ENCODE measurements around the gene SCAMP2.

The SCAMP2 gene

GRCh38 chr15:74801311-74801997, 71.7 kb downstream of the SCAMP2 start:
- Histone ChIP-seq H3K27ac (ENCODE audit: low read depth, low read length) (no peak overlapping the region), H3K9ac (ENCODE audit: low read depth, low read length) (no peak overlapping the region), H3K4me1 (ENCODE audit: insufficient read depth, low read length) (no peaks in the 10 kb centered on the region; the same call in 1 of the 2 replicates), H3K9me3 (ENCODE audit: insufficient read depth, low read depth, low read length) (no peaks in the 10 kb centered on the region), H3K27me3 (ENCODE audit: insufficient read depth, low read length) (no peaks in the 10 kb centered on the region), H3K36me3 (ENCODE audit: insufficient read depth, low read length) (peaks cover 35% of the 10 kb centered on the region), H3K4me3 (ENCODE audit: low read length) (no peak overlapping the region)
- 93% methylated on average over 18 of the region's 18 CpGs for WGBS

GRCh38 chr15:74800559-74801094, 72.5 kb downstream of the SCAMP2 start:
- H3K36me3 ChIP-seq (ENCODE audit: insufficient read depth, low read length) = peaks cover 35% of the 10 kb centered on the region
- H3K4me3 ChIP-seq (ENCODE audit: low read length) = no peak overlapping the region
- H3K9ac ChIP-seq (ENCODE audit: low read depth, low read length) = no peak overlapping the region
- H3K27ac ChIP-seq (ENCODE audit: low read depth, low read length) = no peak overlapping the region
- 89% methylated on average over 20 of the region's 20 CpGs for whole genome bisulfite sequencing
- H3K4me1 ChIP-seq (ENCODE audit: insufficient read depth, low read length) = no peaks in the 10 kb centered on the region; the same call in 1 of the 2 replicates
- H3K27me3 ChIP-seq (ENCODE audit: insufficient read depth, low read length) = no peaks in the 10 kb centered on the region
- no peaks in the 10 kb centered on the region for H3K9me3 ChIP-seq (ENCODE audit: insufficient read depth, low read depth, low read length)

- H3K27ac ChIP-seq (ENCODE audit: low read depth, low read length) = no peak overlapping the region
- H3K36me3 ChIP-seq (ENCODE audit: insufficient read depth, low read length) = peaks cover 35% of the 10 kb centered on the region
- WGBS = 68% methylated on average over 18 of the region's 18 CpGs
- H3K9me3 ChIP-seq (ENCODE audit: insufficient read depth, low read depth, low read length) = no peaks in the 10 kb centered on the region
- H3K4me3 ChIP-seq (ENCODE audit: low read length) = no peak overlapping the region
- H3K4me1 ChIP-seq (ENCODE audit: insufficient read depth, low read length) = no peaks in the 10 kb centered on the region; the same call in 1 of the 2 replicates
- no peak overlapping the region for H3K9ac ChIP-seq (ENCODE audit: low read depth, low read length)
- no peaks in the 10 kb centered on the region for H3K27me3 ChIP-seq (ENCODE audit: insufficient read depth, low read length)
Measured at GRCh38 chr15:74799856-74800558, 73.2 kb downstream of the SCAMP2 start.

- no peaks in the 10 kb centered on the region for H3K9me3 ChIP-seq (ENCODE audit: insufficient read depth, low read depth, low read length)
- H3K4me3 ChIP-seq (ENCODE audit: low read length) = no peak overlapping the region
- H3K27ac ChIP-seq (ENCODE audit: low read depth, low read length) = no peak overlapping the region
- WGBS = 94% methylated on average over 16 of the region's 16 CpGs
- no peaks in the 10 kb centered on the region for H3K27me3 ChIP-seq (ENCODE audit: insufficient read depth, low read length)
- peaks cover 35% of the 10 kb centered on the region for H3K36me3 ChIP-seq (ENCODE audit: insufficient read depth, low read length)
- H3K9ac ChIP-seq (ENCODE audit: low read depth, low read length) = no peak overlapping the region
- no peaks in the 10 kb centered on the region; the same call in 1 of the 2 replicates for H3K4me1 ChIP-seq (ENCODE audit: insufficient read depth, low read length)
Measured at GRCh38 chr15:74799255-74799855, 73.8 kb downstream of the SCAMP2 start.

- H3K9me3 ChIP-seq (ENCODE audit: insufficient read depth, low read depth, low read length) = no peaks in the 10 kb centered on the region
- H3K4me1 ChIP-seq (ENCODE audit: insufficient read depth, low read length) = no peaks in the 10 kb centered on the region; the same call in 1 of the 2 replicates
- no peak overlapping the region for H3K4me3 ChIP-seq (ENCODE audit: low read length)
- H3K9ac ChIP-seq (ENCODE audit: low read depth, low read length) = no peak overlapping the region
- H3K27ac ChIP-seq (ENCODE audit: low read depth, low read length) = no peak overlapping the region
- H3K36me3 ChIP-seq (ENCODE audit: insufficient read depth, low read length) = peaks cover 29% of the 10 kb centered on the region
- no peaks in the 10 kb centered on the region for H3K27me3 ChIP-seq (ENCODE audit: insufficient read depth, low read length)
- 93% methylated on average over 25 of the region's 25 CpGs for WGBS
Measured at GRCh38 chr15:74798388-74799254, 74.5 kb downstream of the SCAMP2 start.

GRCh38 chr15:74795966-74796625, 77.1 kb downstream of the SCAMP2 start:
- Histone ChIP-seq H3K27me3 (ENCODE audit: insufficient read depth, low read length) (no peaks in the 10 kb centered on the region), H3K4me3 (ENCODE audit: low read length) (no peak overlapping the region), H3K9me3 (ENCODE audit: insufficient read depth, low read depth, low read length) (no peaks in the 10 kb centered on the region), H3K9ac (ENCODE audit: low read depth, low read length) (no peak overlapping the region), H3K36me3 (ENCODE audit: insufficient read depth, low read length) (peaks cover 4% of the 10 kb centered on the region), H3K27ac (ENCODE audit: low read depth, low read length) (no peak overlapping the region), H3K4me1 (ENCODE audit: insufficient read depth, low read length) (no peaks in the 10 kb centered on the region; the same call in 1 of the 2 replicates)
- WGBS = 97% methylated on average over 14 of the region's 14 CpGs

GRCh38 chr15:74794970-74795349, 78.2 kb downstream of the SCAMP2 start:
- Histone ChIP-seq H3K4me3 (ENCODE audit: low read length) (no peak overlapping the region), H3K27me3 (ENCODE audit: insufficient read depth, low read length) (no peaks in the 10 kb centered on the region), H3K9me3 (ENCODE audit: insufficient read depth, low read depth, low read length) (no peaks in the 10 kb centered on the region), H3K27ac (ENCODE audit: low read depth, low read length) (no peak overlapping the region), H3K36me3 (ENCODE audit: insufficient read depth, low read length) (no peaks in the 10 kb centered on the region), H3K4me1 (ENCODE audit: insufficient read depth, low read length) (no peaks in the 10 kb centered on the region; the same call in 1 of the 2 replicates), H3K9ac (ENCODE audit: low read depth, low read length) (no peak overlapping the region)
- WGBS = 90% methylated on average over 7 of the region's 9 CpGs

GRCh38 chr15:74794248-74794969, 78.8 kb downstream of the SCAMP2 start:
- 91% methylated on average over 6 of the region's 9 CpGs for WGBS
- Histone ChIP-seq H3K4me1 (ENCODE audit: insufficient read depth, low read length) (peaks cover 2% of the 10 kb centered on the region; the same call in 1 of the 2 replicates), H3K9me3 (ENCODE audit: insufficient read depth, low read depth, low read length) (no peaks in the 10 kb centered on the region), H3K4me3 (ENCODE audit: low read length) (no peak overlapping the region), H3K27ac (ENCODE audit: low read depth, low read length) (no peak overlapping the region), H3K36me3 (ENCODE audit: insufficient read depth, low read length) (no peaks in the 10 kb centered on the region), H3K27me3 (ENCODE audit: insufficient read depth, low read length) (no peaks in the 10 kb centered on the region; the same call in 1 of the 2 replicates), H3K9ac (ENCODE audit: low read depth, low read length) (no peak overlapping the region)

All from HUES64 (cell line).